Kidney (tissue), 14 donors: Measurements from ENCODE around the gene SLC4A5. TPM values are rescaled to one million over a fixed set of nuclear protein-coding genes. Genes with fewer than 3 reads are reported as not detected.

ENCODE experiments used
- DNase-seq, 5 donors: peaks; one replicate each; pipeline ENCODE4 v3.0.0-alpha.2; 2013 to 2020
- FAIRE-seq: peaks from 2 replicates; lab custom pipeline; 2012; peaks lifted over from hg19 to GRCh38; lab: Jason Lieb, UNC
- H3K27ac ChIP-seq, 2 donors: one replicate each; pipeline ENCODE4 v1.7.0; 2013; ENCODE audit warnings: low read depth in 2 of 2, low read length in 2 of 2, inconsistent platforms in 1 of 2
- H3K27me3 ChIP-seq: one replicate; pipeline ENCODE4 v1.7.1; 2013; ENCODE audit warnings: low read length, inconsistent platforms; ENCODE audit not compliant: control insufficient read depth, insufficient read depth
- H3K36me3 ChIP-seq, 3 donors: one replicate each; pipeline versions ENCODE4 v1.7.0 to v1.7.1; 2013; ENCODE audit warnings: low read length in 3 of 3, control low read depth in 1 of 3, inconsistent platforms in 1 of 3; ENCODE audit not compliant: insufficient read depth in 3 of 3, control insufficient read depth in 2 of 3
- H3K4me1 ChIP-seq, 3 donors: one replicate each; pipeline versions ENCODE4 v1.7.0 to v1.7.1; 2013; ENCODE audit warnings: low read length in 3 of 3, inconsistent platforms in 1 of 3, low read depth in 1 of 3; ENCODE audit not compliant: control insufficient read depth in 2 of 3, insufficient read depth in 2 of 3
- H3K4me3 ChIP-seq, 3 donors: one replicate each; pipeline versions ENCODE4 v1.7.0 to v1.8.1; 2013; ENCODE audit warnings: low read length in 3 of 3, control low read depth in 1 of 3, inconsistent platforms in 1 of 3
- H3K9ac ChIP-seq, 3 donors: one replicate each; pipeline versions ENCODE4 v1.7.0 to v1.7.1; 2013; ENCODE audit warnings: low read length in 3 of 3, control low read depth in 1 of 3, inconsistent platforms in 1 of 3
- H3K9me3 ChIP-seq, 3 donors: one replicate each; pipeline versions ENCODE4 v1.7.0 to v1.7.1; 2013; ENCODE audit warnings: low read length in 3 of 3, control low read depth in 1 of 3, inconsistent platforms in 1 of 3; ENCODE audit not compliant: control insufficient read depth in 2 of 3, insufficient read depth in 1 of 3
- CTCF ChIP-seq: IDR thresholded peaks from 3 replicates; pipeline ENCODE4 v1.5.1; 2012; ENCODE audit warnings: mild to moderate bottlenecking, moderate library complexity, borderline replicate concordance; ENCODE audit not compliant: insufficient read depth; ENCODE audit errors: extremely low read depth
- intact Hi-C: fragments of 100-400 bp; cut with DNase I; formaldehyde crosslinking; loops from one replicate; pipeline ENCODE4 v1.11.1; 2022
- polyA plus RNA-seq: library from polyadenylated mRNA; stranded (reverse); fragments of 350-450 nt; fragmentation: Illumina TruSeq; extraction: RNeasy Lipid Tissue Mini Kit (QIAGEN cat#74804); gene quantifications from one replicate; pipeline ENCODE4 v1.2.3, GENCODE V29; 2014; ENCODE audit warnings: low read depth, low replicate concordance; ENCODE audit not compliant: insufficient read depth
- total RNA-seq: library from RNA; stranded (reverse); fragmentation: NEBNext Ultra II Directional; extraction: Animal tissue kit (Norgen Biotek cat#: 25700); gene quantifications from one replicate; pipeline ENCODE4 v1.2.1, GENCODE V29; 2021
- donor health status: control.
- donor health status: control.
- donor health status: control.
- donor health status: control.
- donor health status: control.
- donor health status: DM: yes; HTN: yes; CAD: no.
- donor health status: Normal renal cell carcinoma (clear cell type).

The SLC4A5 gene
- total and polyA plus RNA-seq, 2 donors from 2014 or later: 1.1 to 5.2 TPM

- Histone ChIP-seq H3K27ac (no peak overlapping the region), H3K9me3 (no peaks in the 10 kb centered on the region), H3K4me1 (no peaks in the 10 kb centered on the region), H3K4me3 (no peak overlapping the region), H3K9ac (no peak overlapping the region), H3K27me3 (no peaks in the 10 kb centered on the region), H3K36me3 (no peaks in the 10 kb centered on the region)
- peak in 1 of 5 donors; percentile 12 for DNase-seq
- TF ChIP-seq CTCF: peak; percentile 40
- intact Hi-C loops: no loop called here
- no peak for FAIRE-seq
Observed at GRCh38 chr2:74267068-74267467, 76.1 kb downstream of the SLC4A5 start.

DNA sequence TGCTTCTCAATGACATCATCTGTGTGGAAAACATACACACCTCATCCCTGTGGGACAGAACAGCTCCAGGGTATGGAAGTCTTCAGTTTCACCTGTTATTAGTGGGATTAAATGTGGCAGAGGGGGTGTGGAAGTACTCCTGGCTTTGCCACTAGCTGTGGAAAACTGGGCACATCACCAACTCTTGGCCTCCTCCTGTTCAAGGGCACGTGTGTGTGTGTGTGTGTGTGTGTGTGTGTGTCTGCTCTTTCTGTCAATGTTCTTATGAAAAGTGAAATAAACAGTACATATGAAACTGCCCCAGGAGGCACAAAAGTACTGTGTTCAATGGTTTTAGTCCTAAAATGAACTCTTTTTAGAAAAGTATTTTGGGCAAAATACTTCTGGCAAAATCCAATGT is 78.9 kb downstream of the SLC4A5 start:
- no peak for TF ChIP-seq CTCF

GRCh38 chr2:74262681-74263080 is 80.5 kb downstream of the SLC4A5 start:
- intact Hi-C loops: no loop called here
- no peak for FAIRE-seq
- no peaks in the 10 kb centered on the region for H3K27me3 ChIP-seq

More for the DNA sequence above, 78.9 kb downstream of the SLC4A5 start:
- no peaks in the 10 kb centered on the region for H3K9me3 ChIP-seq
- H3K27ac ChIP-seq: no peak overlapping the region
- H3K27me3 ChIP-seq: no peaks in the 10 kb centered on the region
- no peaks in the 10 kb centered on the region for H3K4me1 ChIP-seq
- FAIRE-seq (no peak), DNase-seq (no peak)
- H3K36me3 ChIP-seq: no peaks in the 10 kb centered on the region
- intact Hi-C loops: no loop called here
- no peak overlapping the region for H3K4me3 ChIP-seq
- no peak overlapping the region for H3K9ac ChIP-seq

More at GRCh38 chr2:74262681-74263080, 80.5 kb downstream of the SLC4A5 start:
- H3K9ac ChIP-seq: no peak overlapping the region
- no peak for DNase-seq
- H3K4me1 ChIP-seq: no peaks in the 10 kb centered on the region
- H3K9me3 ChIP-seq: no peaks in the 10 kb centered on the region
- H3K4me3 ChIP-seq: no peak overlapping the region
- no peak for TF ChIP-seq CTCF
- no peak overlapping the region for H3K27ac ChIP-seq
- no peaks in the 10 kb centered on the region for H3K36me3 ChIP-seq
